Measurements from ENCODE around the gene MAN1C1. TPM values are rescaled to one million over a fixed set of nuclear protein-coding genes. Genes with fewer than 3 reads are reported as not detected.

Gene MAN1C1
- total RNA-seq, 1 experiment from 2014 or later, result 1.2 TPM

DNA sequence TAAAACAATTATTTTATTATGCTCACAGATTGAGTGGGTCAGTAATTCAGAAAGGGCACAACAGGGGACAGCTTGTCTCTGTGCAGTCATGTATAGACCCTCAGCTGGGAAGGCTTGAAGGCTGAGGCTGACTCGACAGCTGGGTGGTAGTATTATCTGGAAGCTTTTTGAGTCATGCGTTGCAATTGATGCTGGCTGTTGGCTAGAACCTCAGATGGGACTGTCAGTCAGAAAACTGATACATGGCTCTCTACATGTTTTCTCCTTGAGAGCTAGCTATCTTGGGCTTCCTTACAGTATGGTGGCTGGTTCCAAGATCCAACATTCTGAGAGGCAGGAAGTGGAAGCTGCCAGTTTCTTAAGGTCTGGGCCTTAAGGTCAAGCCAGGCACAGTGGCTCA is 121.9 kb downstream of the MAN1C1 start:
- H3K9me3 ChIP-seq (ENCODE audit: control insufficient read depth in 1 of 2, insufficient read depth in 1 of 2, low read depth in 1 of 2, low read length in 2 of 2), result no peaks in the 10 kb centered on the region
- TF ChIP-seq ZFX (IDR thresholded peaks at IDR 0.05) (no peak), SP1 (IDR thresholded peaks at IDR 0.05; ENCODE audit: low read depth) (no peak), TCF7L2 (IDR thresholded peaks at IDR 0.05; ENCODE audit: borderline replicate concordance, extremely low read depth, insufficient read depth, insufficient read length) (no peak)
- H3K9me2 ChIP-seq (ENCODE audit: insufficient read depth), result no peaks in the 10 kb centered on the region
- no peaks in the 10 kb centered on the region for H4K20me1 ChIP-seq (ENCODE audit: insufficient read depth)
- no TSS peak for BruUV-seq (replicated peaks)
- no peak overlapping the region for H3K9ac ChIP-seq (ENCODE audit: low read length)
- no peak overlapping the region for H3K4me2 ChIP-seq (ENCODE audit: low read length)
- no peaks in the 10 kb centered on the region for H3K36me3 ChIP-seq (ENCODE audit: control insufficient read depth in 1 of 2, insufficient read depth in 2 of 2, low read length in 2 of 2)
- CTCF ChIA-PET, result interaction anchor here (1.8 kb wide), 1 partner anchor 13 kb away, joined by 5 read pairs; no protein-coding TSS in a partner anchor
- no peaks in the 10 kb centered on the region for H3K4me1 ChIP-seq (ENCODE audit: control insufficient read depth in 1 of 2, insufficient read depth in 2 of 2, low read length in 2 of 2)
- H3K27ac ChIP-seq (ENCODE audit: low read depth, low read length), result no peak overlapping the region
- H3K4me3 ChIP-seq (replicated peaks in 1 of 2; ENCODE audit: low read depth in 1 of 2, low read length in 2 of 2), result no peak overlapping the region
- intact Hi-C loops (cut with micrococcal nuclease), result no loop called here
- POLR2A ChIA-PET, result interaction anchor here (0.7 kb wide), 1 partner anchor 298 kb away, joined by 3 read pairs; no protein-coding TSS in a partner anchor
- H2AFZ ChIP-seq (ENCODE audit: low read depth, low read length, poor library complexity, severe bottlenecking), result no peak overlapping the region
- H3K79me2 ChIP-seq (ENCODE audit: insufficient read depth, low read length), result no peaks in the 10 kb centered on the region
- no peak for ATAC-seq
- RAD21 ChIA-PET (ENCODE audit: low non-redundant PET in 1 of 2, low total read pairs in 2 of 2, uncharacterized antibody in 2 of 2, unreplicated experiment in 2 of 2), result no interaction called here
- no peaks in the 10 kb centered on the region for H3K27me3 ChIP-seq (ENCODE audit: insufficient read depth, low read length)
- DNase-seq (ENCODE audit: low read depth, low spot score), result no peak

DNA sequence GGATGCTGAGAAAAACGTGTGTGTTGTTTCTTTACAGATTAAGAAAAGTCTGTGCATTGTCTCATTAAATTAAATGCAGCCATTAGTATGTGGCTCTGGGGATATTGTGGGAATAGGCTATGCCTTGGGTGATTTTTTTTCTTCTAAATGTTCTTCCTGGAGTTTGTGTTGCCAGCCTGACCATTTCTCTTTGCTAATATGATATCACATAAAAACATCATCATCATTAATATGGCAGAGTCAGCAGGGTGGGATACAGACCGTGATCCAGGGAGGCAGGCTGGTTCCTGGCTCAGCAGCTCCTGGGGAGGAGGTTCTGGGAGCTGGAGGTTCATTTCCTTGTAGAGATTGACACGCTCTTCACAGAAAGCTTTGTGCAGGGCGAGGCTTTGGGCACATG is 122.8 kb downstream of the MAN1C1 start:
- Histone ChIP-seq H3K36me3 (ENCODE audit: control insufficient read depth in 1 of 2, insufficient read depth in 2 of 2, low read length in 2 of 2) (no peaks in the 10 kb centered on the region), H3K9ac (ENCODE audit: low read length) (no peak overlapping the region), H3K9me3 (ENCODE audit: control insufficient read depth in 1 of 2, insufficient read depth in 1 of 2, low read depth in 1 of 2, low read length in 2 of 2) (no peaks in the 10 kb centered on the region), H3K4me1 (ENCODE audit: control insufficient read depth in 1 of 2, insufficient read depth in 2 of 2, low read length in 2 of 2) (no peaks in the 10 kb centered on the region), H3K27ac (ENCODE audit: low read depth, low read length) (no peak overlapping the region), H2AFZ (ENCODE audit: low read depth, low read length, poor library complexity, severe bottlenecking) (no peak overlapping the region), H3K4me2 (ENCODE audit: low read length) (no peak overlapping the region), H3K27me3 (ENCODE audit: insufficient read depth, low read length) (no peaks in the 10 kb centered on the region), H3K9me2 (ENCODE audit: insufficient read depth) (no peaks in the 10 kb centered on the region), H3K4me3 (replicated peaks in 1 of 2; ENCODE audit: low read depth in 1 of 2, low read length in 2 of 2) (no peak overlapping the region), H3K79me2 (ENCODE audit: insufficient read depth, low read length) (no peaks in the 10 kb centered on the region), H4K20me1 (ENCODE audit: insufficient read depth) (no peaks in the 10 kb centered on the region)
- ChIA-PET POLR2A (interaction anchor here (0.7 kb wide), 1 partner anchor 297 kb away, joined by 3 read pairs; no protein-coding TSS in a partner anchor), CTCF (no interaction called here), RAD21 (ENCODE audit: low non-redundant PET in 1 of 2, low total read pairs in 2 of 2, uncharacterized antibody in 2 of 2, unreplicated experiment in 2 of 2) (no interaction called here)
- intact Hi-C loops (cut with micrococcal nuclease), result no loop called here
- no peak for ATAC-seq
- no peak for DNase-seq (ENCODE audit: low read depth, low spot score)
- no TSS peak for BruUV-seq (replicated peaks)
- TF ChIP-seq EGR1 (IDR thresholded peaks at IDR 0.05; ENCODE audit: low read depth) (no peak), JUND (IDR thresholded peaks at IDR 0.05) (no peak), SRF (IDR thresholded peaks at IDR 0.05; ENCODE audit: low read depth) (no peak), EZH2 (IDR thresholded peaks at IDR 0.05) (no peak), SP1 (IDR thresholded peaks at IDR 0.05; ENCODE audit: low read depth) (no peak), POLR2A (IDR thresholded peaks at IDR 0.05; ENCODE audit: borderline replicate concordance, extremely low read depth, insufficient read depth, insufficient read length) (no peak), SIN3A (IDR thresholded peaks at IDR 0.05; ENCODE audit: low read depth) (no peak), EZH2phosphoT487 (IDR thresholded peaks at IDR 0.05; ENCODE audit: borderline replicate concordance) (no peak), YY1 (IDR thresholded peaks at IDR 0.05; ENCODE audit: extremely low read depth, insufficient replicate concordance, low read depth, low read length) (no peak), CBX3 (IDR thresholded peaks at IDR 0.05; ENCODE audit: low read depth) (no peak), ZFX (IDR thresholded peaks at IDR 0.05) (no peak), TCF7L2 (IDR thresholded peaks at IDR 0.05; ENCODE audit: borderline replicate concordance, extremely low read depth, insufficient read depth, insufficient read length) (no peak), FOSL1 (IDR thresholded peaks at IDR 0.05; ENCODE audit: low read depth) (no peak), ELF1 (IDR thresholded peaks at IDR 0.05; ENCODE audit: borderline replicate concordance, low read depth) (no peak), ZNF274 (IDR thresholded peaks at IDR 0.05; ENCODE audit: low read depth, low read length) (no peak)
- TF ChIP-seq, protein P1, sequence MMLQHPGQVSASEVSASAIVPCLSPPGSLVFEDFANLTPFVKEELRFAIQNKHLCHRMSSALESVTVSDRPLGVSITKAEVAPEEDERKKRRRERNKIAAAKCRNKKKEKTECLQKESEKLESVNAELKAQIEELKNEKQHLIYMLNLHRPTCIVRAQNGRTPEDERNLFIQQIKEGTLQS (IDR thresholded peaks at IDR 0.05), result no peak
- TF ChIP-seq, protein P2, sequence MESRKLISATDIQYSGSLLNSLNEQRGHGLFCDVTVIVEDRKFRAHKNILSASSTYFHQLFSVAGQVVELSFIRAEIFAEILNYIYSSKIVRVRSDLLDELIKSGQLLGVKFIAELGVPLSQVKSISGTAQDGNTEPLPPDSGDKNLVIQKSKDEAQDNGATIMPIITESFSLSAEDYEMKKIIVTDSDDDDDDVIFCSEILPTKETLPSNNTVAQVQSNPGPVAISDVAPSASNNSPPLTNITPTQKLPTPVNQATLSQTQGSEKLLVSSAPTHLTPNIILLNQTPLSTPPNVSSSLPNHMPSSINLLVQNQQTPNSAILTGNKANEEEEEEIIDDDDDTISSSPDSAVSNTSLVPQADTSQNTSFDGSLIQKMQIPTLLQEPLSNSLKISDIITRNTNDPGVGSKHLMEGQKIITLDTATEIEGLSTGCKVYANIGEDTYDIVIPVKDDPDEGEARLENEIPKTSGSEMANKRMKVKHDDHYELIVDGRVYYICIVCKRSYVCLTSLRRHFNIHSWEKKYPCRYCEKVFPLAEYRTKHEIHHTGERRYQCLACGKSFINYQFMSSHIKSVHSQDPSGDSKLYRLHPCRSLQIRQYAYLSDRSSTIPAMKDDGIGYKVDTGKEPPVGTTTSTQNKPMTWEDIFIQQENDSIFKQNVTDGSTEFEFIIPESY (IDR thresholded peaks at IDR 0.05; ENCODE audit: extremely low read depth, insufficient replicate concordance, low read length), result no peak

All from HCT116 (cell line).